Esophagus muscularis mucosa (tissue), 4 donors: ENCODE results near the gene RUSF1. TPM values are rescaled to one million over a fixed set of nuclear protein-coding genes. Genes with fewer than 3 reads are reported as not detected.

Experiments used
- DNase-seq: peaks from one replicate; pipeline ENCODE4 v3.0.0-alpha.2; 2017; ENCODE audit errors: extremely low spot score
- H3K27ac ChIP-seq, 4 donors: fragments of 200-600 bp; sonication (generic); replicated peaks in 1 of 4; 1 replicate in 3 of 4; 2 replicates in 1 of 4; pipeline ENCODE4 v1.5.1; 2016 to 2019; ENCODE audit warnings: mild to moderate bottlenecking in 1 of 4
- H3K27me3 ChIP-seq, 4 donors: fragments of 200-600 bp; sonication (generic); one replicate each; pipeline versions ENCODE4 v1.5.1 to v1.6.0; 2016 to 2019
- H3K36me3 ChIP-seq, 4 donors: fragments of 200-600 bp; sonication (generic); one replicate each; pipeline ENCODE4 v1.5.1; 2016 to 2019
- H3K4me1 ChIP-seq, 4 donors: fragments of 200-600 bp; sonication (generic); one replicate each; pipeline ENCODE4 v1.5.1; 2016 to 2019
- H3K4me3 ChIP-seq, 4 donors: fragments of 200-600 bp; sonication (generic); 1 replicate in 2 of 4; 2 replicates in 2 of 4; pipeline ENCODE4 v1.5.1; 2016 to 2019; ENCODE audit warnings: mild to moderate bottlenecking in 4 of 4, moderate library complexity in 1 of 4
- H3K9me3 ChIP-seq, 4 donors: fragments of 200-600 bp; sonication (generic); 1 replicate in 3 of 4; 2 replicates in 1 of 4; pipeline ENCODE4 v1.5.1; 2016 to 2019
- EP300 ChIP-seq: sonication (generic); formaldehyde crosslinking; IDR thresholded peaks from one replicate; pipeline ENCODE4 v1.6.1; 2017; ENCODE audit warnings: antibody characterized with exemption
- POLR2A ChIP-seq: fragments of 450-650 bp; IDR thresholded peaks from one replicate; pipeline ENCODE4 v1.6.1; 2017; ENCODE audit warnings: antibody characterized with exemption, moderate library complexity, mild to moderate bottlenecking, low read depth
- POLR2AphosphoS5 ChIP-seq, 2 donors: sonication (generic); formaldehyde crosslinking; IDR thresholded peaks; one replicate each; pipeline ENCODE4 v1.6.1; 2017; ENCODE audit warnings: antibody characterized with exemption in 2 of 2
- WGBS: methylation state at CpG from one replicate; pipeline ENCODE4 v1.1.5; 2018; 5-methylcytosine and 5-hydroxymethylcytosine counted together
- intact Hi-C: fragments of 100-400 bp; cut with DNase I; formaldehyde crosslinking; loops from one replicate; pipeline ENCODE4 v1.15.1; 2023
- total RNA-seq, 4 donors: library from RNA; depleted of rRNA; stranded (reverse); fragments of >200 nt; gene quantifications; one replicate each; pipeline versions ENCODE4 v1.1.0 to v1.2.1, GENCODE V29; 2016
- TF ChIP-seq, protein P1 (sequence below), 3 experiments: fragments of 200-600 bp in 2 of 3; fragments of 450-650 bp in 1 of 3; sonication (generic) in 2 of 3; IDR thresholded peaks; one replicate each; pipeline ENCODE4 v1.5.1; 2017 to 2019; ENCODE audit warnings: antibody characterized with exemption in 3 of 3, mild to moderate bottlenecking in 2 of 3, moderate library complexity in 1 of 3

The RUSF1 gene
- total RNA-seq, 4 donors from 2014 or later = 32.4 to 51.3 (median 43.6) TPM

DNA sequence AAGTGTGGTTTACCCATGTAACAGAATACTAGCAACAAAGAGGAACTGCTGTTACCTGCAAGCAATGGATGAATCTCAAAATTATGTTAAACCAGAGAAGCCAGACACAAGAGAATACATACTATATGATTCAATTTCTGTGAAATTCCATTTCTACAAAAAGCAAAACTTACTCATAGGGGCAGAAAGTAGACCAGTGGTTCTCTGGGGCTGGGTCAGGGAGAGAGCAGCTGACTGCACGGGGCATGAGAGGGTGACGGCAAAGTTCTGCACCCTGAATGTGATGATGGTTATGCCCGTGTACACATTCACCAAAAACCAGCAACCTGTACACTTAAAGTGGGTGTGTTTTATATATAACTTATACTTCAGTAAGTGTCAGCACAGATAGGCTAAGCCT is 68.7 kb downstream of the RUSF1 start:
- H3K27ac ChIP-seq = no peak overlapping the region
- intact Hi-C loops = no loop called here
- WGBS = 84% methylated on average over 3 of the region's 3 CpGs
- no peak for DNase-seq
- TF ChIP-seq POLR2A (no peak), EP300 (no peak), POLR2AphosphoS5 (IDR thresholded peaks at IDR 0.05) (no peak)
- TF ChIP-seq, protein P1, sequence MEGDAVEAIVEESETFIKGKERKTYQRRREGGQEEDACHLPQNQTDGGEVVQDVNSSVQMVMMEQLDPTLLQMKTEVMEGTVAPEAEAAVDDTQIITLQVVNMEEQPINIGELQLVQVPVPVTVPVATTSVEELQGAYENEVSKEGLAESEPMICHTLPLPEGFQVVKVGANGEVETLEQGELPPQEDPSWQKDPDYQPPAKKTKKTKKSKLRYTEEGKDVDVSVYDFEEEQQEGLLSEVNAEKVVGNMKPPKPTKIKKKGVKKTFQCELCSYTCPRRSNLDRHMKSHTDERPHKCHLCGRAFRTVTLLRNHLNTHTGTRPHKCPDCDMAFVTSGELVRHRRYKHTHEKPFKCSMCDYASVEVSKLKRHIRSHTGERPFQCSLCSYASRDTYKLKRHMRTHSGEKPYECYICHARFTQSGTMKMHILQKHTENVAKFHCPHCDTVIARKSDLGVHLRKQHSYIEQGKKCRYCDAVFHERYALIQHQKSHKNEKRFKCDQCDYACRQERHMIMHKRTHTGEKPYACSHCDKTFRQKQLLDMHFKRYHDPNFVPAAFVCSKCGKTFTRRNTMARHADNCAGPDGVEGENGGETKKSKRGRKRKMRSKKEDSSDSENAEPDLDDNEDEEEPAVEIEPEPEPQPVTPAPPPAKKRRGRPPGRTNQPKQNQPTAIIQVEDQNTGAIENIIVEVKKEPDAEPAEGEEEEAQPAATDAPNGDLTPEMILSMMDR (IDR thresholded peaks at IDR 0.05) = no peak
- peaks cover 7 to 17% (median 13%) of the 10 kb centered on the region in 4 donors for H3K4me1 ChIP-seq
- no peaks in the 10 kb centered on the region for H3K9me3 ChIP-seq
- peaks cover 0 to 7% (median 0%) of the 10 kb centered on the region in 4 donors for H3K36me3 ChIP-seq
- H3K4me3 ChIP-seq = no peak overlapping the region
- no peaks in the 10 kb centered on the region for H3K27me3 ChIP-seq

Other genes starting within 250 kb of the RUSF1 start
- gene ITGAM, start 248.4 kb downstream of the RUSF1 start, total RNA-seq = 10 to 100 TPM; 12.2 to 25.2 (median 14.9) TPM
- 10 to 100 TPM in 1 of 4 donors, 1 to 10 TPM in 2, under 1 TPM in 1; 0.71 to 11.3 (median 3.4) TPM for gene ITGAX, start 153.2 kb downstream of the RUSF1 start, total RNA-seq
- gene ITGAD, start 115.1 kb downstream of the RUSF1 start, total RNA-seq = under 1 TPM in 1 of 4 donors, not detected in 3; 0.50 TPM
- gene COX6A2, start 80.0 kb downstream of the RUSF1 start, total RNA-seq = 1 to 10 TPM in 1 of 4 donors, not detected in 3; 1.3 TPM
- 1 to 10 TPM in 2 of 4 donors, under 1 TPM in 2; 0.50 to 1.9 (median 1.3) TPM for gene ZNF843, start 65.6 kb downstream of the RUSF1 start, total RNA-seq
- 10 to 100 TPM in 2 of 4 donors, 1 to 10 TPM in 2; 5.4 to 13.4 (median 9.9) TPM for gene ARMC5, start 48.9 kb downstream of the RUSF1 start, total RNA-seq
- gene TGFB1I1, start 36.2 kb downstream of the RUSF1 start, total RNA-seq = 100 to 1,000 TPM; 255 to 471 (median 274) TPM
- under 1 TPM in 3 of 4 donors, not detected in 1; 0.13 to 0.66 (median 0.34) TPM for gene SLC5A2, start 25.3 kb downstream of the RUSF1 start, total RNA-seq
- gene AHSP, start 19.5 kb upstream of the RUSF1 start, total RNA-seq = 1 to 10 TPM in 1 of 4 donors, not detected in 3; 1.2 TPM